H9 (cell line): ENCODE data around the gene OSGIN1. TPM values are rescaled to one million over a fixed set of nuclear protein-coding genes. Genes with fewer than 3 reads are reported as not detected.

ENCODE experiments used
- DNase-seq: peaks from one replicate; pipeline ENCODE4 v3.0.0-alpha.2; 2017
- H2AFZ ChIP-seq: one replicate; pipeline ENCODE4 v1.6.1; 2013; ENCODE audit warnings: mild to moderate bottlenecking, low read length, control low read depth, moderate library complexity
- H2AK5ac ChIP-seq: 2 replicates; pipeline ENCODE4 v1.6.1; 2013; ENCODE audit warnings: low read length, control low read depth, mixed read lengths; ENCODE audit not compliant: insufficient read length
- H2BK120ac ChIP-seq: one replicate; pipeline ENCODE4 v1.6.1; 2013; ENCODE audit warnings: low read depth, mild to moderate bottlenecking, low read length, control low read depth, inconsistent platforms; ENCODE audit not compliant: poor library complexity, severe bottlenecking
- H2BK12ac ChIP-seq: 2 replicates; pipeline ENCODE4 v1.6.1; 2013; ENCODE audit warnings: low read length, control low read depth, mixed read lengths, low read depth; ENCODE audit not compliant: insufficient read length
- H2BK15ac ChIP-seq: 2 replicates; pipeline ENCODE4 v1.6.1; 2013; ENCODE audit warnings: low read depth, low read length, control low read depth
- H2BK20ac ChIP-seq: one replicate; pipeline ENCODE4 v1.6.1; 2013; ENCODE audit warnings: low read depth, mild to moderate bottlenecking, low read length, control low read depth, inconsistent platforms; ENCODE audit not compliant: poor library complexity, severe bottlenecking
- H2BK5ac ChIP-seq: 2 replicates; pipeline ENCODE4 v1.6.1; 2013; ENCODE audit warnings: low read length, control low read depth, mixed read lengths; ENCODE audit not compliant: insufficient read length
- H3K14ac ChIP-seq: 2 replicates; pipeline ENCODE4 v1.6.1; 2013; ENCODE audit warnings: low read length, control low read depth; ENCODE audit not compliant: insufficient read depth
- H3K18ac ChIP-seq: 2 replicates; pipeline ENCODE4 v1.6.1; 2013; ENCODE audit warnings: low read depth, mild to moderate bottlenecking, mixed read lengths, low read length, control low read depth; ENCODE audit not compliant: insufficient read length
- H3K23ac ChIP-seq: 2 replicates; pipeline ENCODE4 v1.6.1; 2013; ENCODE audit warnings: low read length, control low read depth, mixed read lengths, low read depth; ENCODE audit not compliant: insufficient read length
- H3K23me2 ChIP-seq: 2 replicates; pipeline ENCODE4 v1.6.1; 2013; ENCODE audit warnings: low read depth, mild to moderate bottlenecking, mixed read lengths, low read length, control low read depth; ENCODE audit not compliant: insufficient read length, poor library complexity, severe bottlenecking
- H3K27ac ChIP-seq: 2 replicates; pipeline ENCODE4 v1.5.1; 2013; ENCODE audit warnings: low read length, control low read depth, mixed read lengths, low read depth; ENCODE audit not compliant: insufficient read length
- H3K27me3 ChIP-seq: 2 replicates; pipeline ENCODE4 v1.6.1; 2013; ENCODE audit warnings: low read length, control low read depth, inconsistent platforms; ENCODE audit not compliant: insufficient read depth
- H3K4ac ChIP-seq: 2 replicates; pipeline ENCODE4 v1.6.1; 2013; ENCODE audit warnings: low read depth, mild to moderate bottlenecking, control low read depth, inconsistent platforms, low read length, moderate library complexity
- H3K4me1 ChIP-seq: 2 replicates; pipeline ENCODE4 v1.6.1; 2013; ENCODE audit warnings: low read length, control low read depth, inconsistent platforms; ENCODE audit not compliant: insufficient read depth
- H3K4me2 ChIP-seq: 2 replicates; pipeline ENCODE4 v1.6.1; 2013; ENCODE audit warnings: low read length, control low read depth, mixed read lengths; ENCODE audit not compliant: insufficient read length, insufficient read depth
- H3K56ac ChIP-seq: 2 replicates; pipeline ENCODE4 v1.6.1; 2013; ENCODE audit warnings: low read depth, mild to moderate bottlenecking, mixed read lengths, low read length, control low read depth; ENCODE audit not compliant: insufficient read length
- H3K79me1 ChIP-seq: 2 replicates; pipeline ENCODE4 v1.6.1; 2013; ENCODE audit warnings: low read depth, mild to moderate bottlenecking, moderate library complexity, low read length, control low read depth, inconsistent platforms; ENCODE audit not compliant: insufficient read depth, poor library complexity, severe bottlenecking
- H3K79me2 ChIP-seq: 2 replicates; pipeline ENCODE4 v1.6.1; 2013; ENCODE audit warnings: low read length, control low read depth, inconsistent platforms; ENCODE audit not compliant: insufficient read depth
- H3K9ac ChIP-seq: 2 replicates; pipeline ENCODE4 v1.6.1; 2013; ENCODE audit warnings: low read length, control low read depth, mixed read lengths; ENCODE audit not compliant: insufficient read length; ENCODE audit errors: extremely low read depth
- H3K9me3 ChIP-seq: one replicate; pipeline ENCODE4 v1.6.1; 2013; ENCODE audit warnings: low read depth, low read length, inconsistent platforms; ENCODE audit not compliant: control insufficient read depth
- H3T11ph ChIP-seq: one replicate; pipeline ENCODE4 v1.6.1; 2013; ENCODE audit warnings: mild to moderate bottlenecking, low read length, control low read depth, inconsistent platforms
- H4K20me1 ChIP-seq: one replicate; pipeline ENCODE4 v1.6.1; 2013; ENCODE audit not compliant: control insufficient read depth, insufficient read length, insufficient read depth
- H4K5ac ChIP-seq: 2 replicates; pipeline ENCODE4 v1.6.1; 2013; ENCODE audit warnings: low read depth, mild to moderate bottlenecking, mixed read lengths, low read length, control low read depth; ENCODE audit not compliant: insufficient read length
- H4K8ac ChIP-seq: replicated peaks from 2 replicates; pipeline ENCODE4 v1.6.1; 2013; ENCODE audit warnings: low read length, control low read depth, mixed read lengths, low read depth; ENCODE audit not compliant: insufficient read length
- H4K91ac ChIP-seq: 2 replicates; pipeline ENCODE4 v1.6.1; 2013; ENCODE audit warnings: low read depth, mild to moderate bottlenecking, moderate library complexity, mixed read lengths, low read length, control low read depth; ENCODE audit not compliant: insufficient read length
- H3K27ac Mint-ChIP-seq, 3 experiments: 2 replicates in 2 of 3; 3 replicates in 1 of 3; pipeline ENCODE4 v1.8.0; 2020 to 2021; ENCODE audit warnings: mixed read lengths in 3 of 3, mild to moderate bottlenecking in 1 of 3, moderate library complexity in 1 of 3
- H3K27me3 Mint-ChIP-seq: 2 replicates; pipeline ENCODE4 v1.8.0; 2021; ENCODE audit warnings: low read depth, mild to moderate bottlenecking, moderate library complexity, mixed read lengths
- H3K36me3 Mint-ChIP-seq, 3 experiments: 2 replicates in 2 of 3; 3 replicates in 1 of 3; pipeline ENCODE4 v1.8.0; 2020 to 2021; ENCODE audit warnings: low read depth in 3 of 3, mixed read lengths in 3 of 3; ENCODE audit not compliant: insufficient read depth in 1 of 3
- H3K4me1 Mint-ChIP-seq, 2 experiments: 2 replicates each; pipeline ENCODE4 v1.8.0; 2020; ENCODE audit warnings: mixed read lengths in 2 of 2
- H3K4me3 Mint-ChIP-seq, 2 experiments: 2 replicates in 1 of 2; 3 replicates in 1 of 2; pipeline ENCODE4 v1.8.0; 2020 to 2021; ENCODE audit warnings: mild to moderate bottlenecking in 2 of 2, mixed read lengths in 2 of 2, moderate library complexity in 1 of 2
- H3K9me3 Mint-ChIP-seq, 2 experiments: 2 replicates in 1 of 2; 3 replicates in 1 of 2; pipeline ENCODE4 v1.8.0; 2020; ENCODE audit warnings: mild to moderate bottlenecking in 2 of 2, mixed read lengths in 2 of 2, moderate library complexity in 1 of 2
- CTCF ChIP-seq: fragments of 200-600 bp; sonication (generic); conservative IDR thresholded peaks from 3 replicates; pipeline ENCODE4 v1.8.0; 2021; ENCODE audit warnings: antibody characterized with exemption, mild to moderate bottlenecking
- WGBS: extraction: QIAGEN DNeasy Blood & Tissue Kit; methylation state at CpG from one replicate; pipeline ENCODE4 v1.1.7; 2013; ENCODE audit warnings: missing lambda C conversion rate, low lambda C conversion rate, mixed read lengths; ENCODE audit not compliant: insufficient read length; ENCODE audit errors: extremely low coverage; 5-methylcytosine and 5-hydroxymethylcytosine counted together
- total RNA-seq: library from RNA; stranded (reverse); gene quantifications from 2 replicates; pipeline ENCODE4 v1.2.1, GENCODE V29; 2021

Gene OSGIN1
- total RNA-seq, 1 experiment from 2014 or later = 0.63 TPM

- H3K23me2 ChIP-seq = no peaks in the 10 kb centered on the region
- H4K8ac ChIP-seq = no peak overlapping the region
- no peak overlapping the region for H3K4me3 Mint-ChIP-seq
- no peaks in the 10 kb centered on the region for H3K79me1 ChIP-seq
- no peak overlapping the region for H2BK120ac ChIP-seq
- no peak overlapping the region for H2AK5ac ChIP-seq
- no peak overlapping the region for H2BK20ac ChIP-seq
- no peak overlapping the region for H4K91ac ChIP-seq
- H3K36me3 Mint-ChIP-seq = peaks cover 0 to 5% (median 3%) of the 10 kb centered on the region in 3 experiments; a peak in 4 of 7 replicates
- no peak overlapping the region for H3K18ac ChIP-seq
- no peak overlapping the region for H3K27ac ChIP-seq
- H3K27ac Mint-ChIP-seq = no peak overlapping the region
- no peak overlapping the region for H2BK12ac ChIP-seq
- H3K4me1 ChIP-seq = no peaks in the 10 kb centered on the region
- no peak overlapping the region for H2AFZ ChIP-seq
- H3T11ph ChIP-seq = no peak overlapping the region
- H3K9ac ChIP-seq = no peak overlapping the region
- no peak overlapping the region for H2BK5ac ChIP-seq
- H3K14ac ChIP-seq = no peak overlapping the region
- no peak overlapping the region for H3K56ac ChIP-seq
- peaks cover 12 to 14% of the 10 kb centered on the region in 2 experiments for H3K9me3 Mint-ChIP-seq
- TF ChIP-seq CTCF = no peak
- peaks cover 8 to 17% of the 10 kb centered on the region in 2 experiments for H3K4me1 Mint-ChIP-seq
- no peaks in the 10 kb centered on the region for H3K9me3 ChIP-seq
- H3K79me2 ChIP-seq = no peaks in the 10 kb centered on the region
- DNase-seq = no peak
- H3K27me3 ChIP-seq = no peaks in the 10 kb centered on the region
- no peaks in the 10 kb centered on the region for H4K20me1 ChIP-seq
- peaks cover 28% of the 10 kb centered on the region for H3K27me3 Mint-ChIP-seq
- no CpG with 5 or more reads among the region's 12 CpGs for WGBS
- no peak overlapping the region for H2BK15ac ChIP-seq
- no peak overlapping the region for H3K4me2 ChIP-seq
- no peak overlapping the region for H3K23ac ChIP-seq
- H4K5ac ChIP-seq = no peak overlapping the region
- H3K4ac ChIP-seq = no peak overlapping the region
Observed at GRCh38 chr16:84015399-84015798, 62.4 kb downstream of the OSGIN1 start.

Other genes with a start within 250 kb of the OSGIN1 start
- 228 and 230 TPM in 2 replicates for gene HSBP1, start 145.3 kb upstream of the OSGIN1 start, total RNA-seq
- gene MLYCD, start 54.1 kb upstream of the OSGIN1 start, total RNA-seq = 6.8 and 7.1 TPM in 2 replicates
- 11.7 and 12.6 TPM in 2 replicates for gene NECAB2, start 15.0 kb downstream of the OSGIN1 start, total RNA-seq
- 0.35 TPM in 1 of 2 replicates, not detected in the other for gene SLC38A8, start 89.6 kb downstream of the OSGIN1 start, total RNA-seq
- gene MBTPS1, start 163.7 kb downstream of the OSGIN1 start, total RNA-seq = 46.8 and 48.7 TPM in 2 replicates
- 34.2 and 38.2 TPM in 2 replicates for gene HSDL1, start 191.9 kb downstream of the OSGIN1 start, total RNA-seq
- 0.15 TPM in 1 of 2 replicates, not detected in the other for gene DNAAF1, start 192.1 kb downstream of the OSGIN1 start, total RNA-seq
- 78.6 and 81.3 TPM in 2 replicates for gene TAF1C, start 233.8 kb downstream of the OSGIN1 start, total RNA-seq
- gene ADAD2, start 237.9 kb downstream of the OSGIN1 start, total RNA-seq = 0.99 and 1.0 TPM in 2 replicates